ENCODE data around the gene PTGFRN. TPM values are rescaled to one million over a fixed set of nuclear protein-coding genes. Genes with fewer than 3 reads are reported as not detected.

PTGFRN gene
- total and polyA plus RNA-seq, 2 of the 8 experiments (the other 6 are each of a cell fraction or from before 2014, with no cell fraction given): 13.0 to 32.6 TPM

- H3K23ac ChIP-seq (ENCODE audit: insufficient read length): no peak overlapping the region
- H3K4ac ChIP-seq (replicated peaks; ENCODE audit: insufficient read length, low read depth, low read length): no peak overlapping the region
- H3K4me1 ChIP-seq (replicated peaks in 1 of 4; ENCODE audit: control insufficient read depth in 3 of 4, insufficient read depth in 4 of 4, low read length in 3 of 4): 0 out of 7 replicates have a peak, but pooled peaks cover 0 to under 1% (median 0%) of the 10 kb centered on the region in 4 experiments
- no peak overlapping the region for H2BK5ac ChIP-seq (ENCODE audit: low read depth, low read length)
- H2BK12ac ChIP-seq (ENCODE audit: low read depth, low read length): no peak overlapping the region
- H2BK15ac ChIP-seq (ENCODE audit: low read length): no peak overlapping the region
- H3K79me1 ChIP-seq (ENCODE audit: low read depth, low read length): no peaks in the 10 kb centered on the region
- no peak overlapping the region for H2AFZ ChIP-seq (ENCODE audit: low read length)
- H4K91ac ChIP-seq (replicated peaks; ENCODE audit: insufficient read length, low read length): no peak overlapping the region
- no peak overlapping the region for H3K18ac ChIP-seq (ENCODE audit: extremely low read depth, low read length)
- TF ChIP-seq POLR2AphosphoS5 (IDR thresholded peaks at IDR 0.05; ENCODE audit: low read depth, low read length) (no peak), SAP30 (IDR thresholded peaks at IDR 0.05; ENCODE audit: insufficient read depth, insufficient replicate concordance, low read length) (no peak)
- DNase-seq (ENCODE audit: low read depth in 1 of 2, low spot score in 2 of 2) (no peak), FAIRE-seq (no peak)
- 94% methylated on average over 7 of the region's 7 CpGs; no CpG with 5 or more reads in 1 of the 2 experiments for whole genome bisulfite sequencing, 2 experiments (ENCODE audit: extremely low coverage in 1 of 2, insufficient coverage in 1 of 2, insufficient read length in 1 of 2, insufficient replicate concordance in 2 of 2, low coverage in 1 of 2, low lambda C conversion rate in 2 of 2, missing lambda C conversion rate in 1 of 2)
- H2BK120ac ChIP-seq (replicated peaks; ENCODE audit: low read depth, low read length): no peak overlapping the region
- H3K23me2 ChIP-seq (ENCODE audit: low read depth, low read length): no peaks in the 10 kb centered on the region
- H3K14ac ChIP-seq (ENCODE audit: insufficient read length): no peak overlapping the region
- no peaks in the 10 kb centered on the region for H3K79me2 ChIP-seq (ENCODE audit: control insufficient read depth in 1 of 2, insufficient read depth in 2 of 2, low read length in 2 of 2)
- H3K27ac ChIP-seq (ENCODE audit: low read depth, low read length): no peak overlapping the region
- H4K20me1 ChIP-seq (replicated peaks in 1 of 2; ENCODE audit: control insufficient read depth in 1 of 2, insufficient read depth in 2 of 2, low read length in 2 of 2): no peaks in the 10 kb centered on the region
- H2AK5ac ChIP-seq (ENCODE audit: low read depth, low read length): 0 out of 2 replicates have a peak overlapping the region, but pooled peaks have one; percentile 24
- H4K8ac ChIP-seq (ENCODE audit: extremely low read depth, insufficient read depth, low read length): no peak overlapping the region
- no peaks in the 10 kb centered on the region for H3K27me3 ChIP-seq (replicated peaks in 1 of 4; ENCODE audit: control insufficient read depth in 3 of 4, extremely low read depth in 1 of 4, insufficient read depth in 3 of 4, low read length in 3 of 4)
- H4K5ac ChIP-seq (ENCODE audit: insufficient read length, low read depth, low read length): no peak overlapping the region
- H3K36me3 ChIP-seq (ENCODE audit: control insufficient read depth in 2 of 4, insufficient read depth in 4 of 4, low read length in 3 of 4): no peaks in the 10 kb centered on the region
- no peak overlapping the region for H3K4me3 ChIP-seq (ENCODE audit: extremely low read depth in 1 of 4, insufficient read depth in 2 of 4, low read depth in 3 of 4, low read length in 4 of 4)
- no peak overlapping the region for H3K9ac ChIP-seq (replicated peaks in 1 of 4; ENCODE audit: extremely low read depth in 1 of 4, low read depth in 3 of 4, low read length in 3 of 4)
- H3K4me2 ChIP-seq (ENCODE audit: insufficient read depth in 1 of 2, low read depth in 2 of 2, low read length in 2 of 2): no peak overlapping the region
- no peaks in the 10 kb centered on the region for H3K9me3 ChIP-seq (ENCODE audit: insufficient read depth in 2 of 2, low read depth in 1 of 2, low read length in 1 of 2)
- ChIA-PET CTCF (ENCODE audit: partially characterized antibody) (interaction anchor here (0.7 to 1.7 kb wide), 2 partner anchors 8 to 12 kb away, joined by 4 to 8 read pairs; no protein-coding TSS in a partner anchor), POLR2A (ENCODE audit: partially characterized antibody) (no interaction called here)
- H2BK20ac ChIP-seq (ENCODE audit: low read length): 0 out of 2 replicates have a peak overlapping the region, but pooled peaks have one; percentile 7
- H3K56ac ChIP-seq (replicated peaks; ENCODE audit: insufficient read length, low read depth, low read length): no peak overlapping the region
These were observed 39.4 kb upstream of the PTGFRN start for GRCh38 chr1:116870300-116870699.

All from H1 (cell line).